SIG-M5 treated with dmso at 0.1 percent for 504 hours (cell line): ENCODE data around the gene LINC00237.

Experiments used
- DNase-seq: peaks from one replicate; lab custom pipeline; 2025; ENCODE audit not compliant: unreplicated experiment; lab: John Stamatoyannopoulos, UW

The LINC00237 gene

GRCh38 chr20:21049305-21049828 is 56.8 kb downstream of the LINC00237 start:
- DNase-seq: no peak

DNA sequence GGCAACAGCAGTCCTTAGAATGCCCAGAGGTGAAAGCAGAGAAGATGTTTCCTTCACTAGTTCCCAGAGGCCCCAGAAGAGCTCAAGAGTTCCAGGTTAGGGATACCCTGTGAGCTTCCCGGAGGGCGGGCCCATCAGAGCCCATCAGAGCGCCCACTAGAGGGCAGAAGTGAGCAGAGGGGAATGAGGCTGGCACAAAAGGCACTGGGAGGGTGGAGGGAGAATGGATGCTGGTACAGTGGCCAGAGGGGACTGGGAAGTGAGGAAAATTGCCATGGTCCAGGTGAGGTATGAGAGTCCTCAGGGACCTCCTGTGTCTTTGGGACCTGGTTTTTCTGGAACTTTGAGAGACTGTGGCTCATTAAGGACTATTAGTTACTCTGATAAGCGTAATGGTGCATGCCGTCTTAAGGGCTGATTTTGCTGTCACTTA is 57.3 kb downstream of the LINC00237 start:
- peak; percentile 25 for DNase-seq

DNA sequence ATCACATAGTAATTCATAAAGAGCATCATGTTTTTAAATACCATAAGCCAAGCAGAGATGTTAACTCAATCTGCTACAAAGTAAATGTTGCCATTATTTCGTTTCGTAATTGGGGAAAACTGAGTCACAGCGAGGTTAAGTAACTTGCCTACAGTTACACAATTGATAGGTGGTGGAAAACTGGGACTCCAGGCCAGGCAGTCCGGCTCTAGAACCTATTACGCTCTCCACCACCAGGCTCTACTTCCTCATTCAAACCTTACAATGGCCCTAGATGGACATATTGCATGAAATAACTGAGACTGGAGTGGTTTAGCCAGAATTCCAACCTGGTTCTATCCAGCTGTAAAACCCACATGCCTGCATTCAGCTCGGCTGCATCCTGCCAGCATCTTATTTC is 58.2 kb downstream of the LINC00237 start:
- peak; percentile 95 for DNase-seq

DNA sequence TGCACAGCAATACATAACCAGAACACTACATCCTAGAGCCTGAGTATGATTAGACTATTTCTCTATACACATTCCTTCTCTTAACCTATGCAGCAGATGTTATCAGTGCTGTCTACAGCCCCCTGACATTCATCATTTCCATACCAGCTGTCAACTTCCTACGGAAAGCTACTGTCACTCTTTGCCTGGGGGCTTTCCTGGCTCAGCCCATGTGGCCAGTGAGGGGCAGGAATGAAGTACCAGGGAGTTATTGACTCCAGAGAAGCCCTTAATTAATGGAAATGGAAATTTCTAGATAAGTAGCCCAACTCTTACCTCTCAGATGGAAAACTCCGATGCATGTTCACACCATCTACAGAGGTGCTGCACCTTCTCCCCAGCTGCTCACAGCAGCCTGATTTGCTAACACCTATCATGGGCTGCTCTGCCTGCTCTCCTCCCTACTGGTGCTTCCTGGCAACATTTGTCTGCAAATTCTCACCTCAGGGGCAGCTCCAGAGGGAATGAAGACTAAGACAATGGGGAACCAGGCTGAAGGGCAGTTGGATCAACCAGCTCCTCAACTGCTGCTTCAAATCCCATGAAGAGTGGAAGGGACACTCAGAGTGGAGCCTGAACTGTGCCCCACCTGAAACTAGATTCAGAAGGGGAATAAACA is 59.6 kb downstream of the LINC00237 start:
- no peak for DNase-seq
